Spinal cord (tissue), 10 donors: ENCODE data around the gene ANO5. TPM values are rescaled to one million over a fixed set of nuclear protein-coding genes. Genes with fewer than 3 reads are reported as not detected.

Source experiments
- DNase-seq, 6 donors: peaks; one replicate each; pipeline versions ENCODE4 v3.0.0 to v3.0.0-alpha.2; 2013 to 2015; ENCODE audit warnings: low spot score in 6 of 6, low read depth in 4 of 6
- H3K27ac ChIP-seq: one replicate; pipeline ENCODE4 v1.5.1; 2013; ENCODE audit warnings: low read depth, low read length, control low read depth
- H3K27me3 ChIP-seq: one replicate; pipeline ENCODE4 v1.6.1; 2013; ENCODE audit warnings: low read length; ENCODE audit not compliant: control insufficient read depth, insufficient read depth
- H3K36me3 ChIP-seq: one replicate; pipeline ENCODE4 v1.6.1; 2013; ENCODE audit warnings: low read length; ENCODE audit not compliant: control insufficient read depth, insufficient read depth
- H3K4me1 ChIP-seq: one replicate; pipeline ENCODE4 v1.6.1; 2013; ENCODE audit warnings: low read length; ENCODE audit not compliant: control insufficient read depth, insufficient read depth
- H3K4me3 ChIP-seq: one replicate; pipeline ENCODE4 v1.5.1; 2013; ENCODE audit warnings: low read depth, low read length, control low read depth
- H3K9me3 ChIP-seq: one replicate; pipeline ENCODE4 v1.6.1; 2013; ENCODE audit warnings: low read length; ENCODE audit not compliant: control insufficient read depth, insufficient read depth
- WGBS: methylation state at CpG from one replicate; pipeline ENCODE4 v1.1.5; 2013; ENCODE audit warnings: missing lambda C conversion rate; ENCODE audit not compliant: insufficient coverage; 5-methylcytosine and 5-hydroxymethylcytosine counted together
- polyA plus RNA-seq, 2 donors: library from polyadenylated mRNA; unstranded; fragments of 120-200 nt; gene quantifications; one replicate each; pipeline ENCODE4 v1.2.1, GENCODE V29; 2013; ENCODE audit not compliant: insufficient read length in 2 of 2
- total RNA-seq, 2 donors: library from RNA; depleted of rRNA in 1 of 2; stranded (reverse); fragments of 120-200 nt in 1 of 2; fragments of >200 nt in 1 of 2; gene quantifications; one replicate each; pipeline versions ENCODE4 v1.2.3 to v1.2.4, GENCODE V29; 2013 to 2014
- donor health status: healthy.

ANO5 gene
- total and polyA plus RNA-seq, 4 donors = 11.4 to 50.0 (median 14.2) TPM

DNA sequence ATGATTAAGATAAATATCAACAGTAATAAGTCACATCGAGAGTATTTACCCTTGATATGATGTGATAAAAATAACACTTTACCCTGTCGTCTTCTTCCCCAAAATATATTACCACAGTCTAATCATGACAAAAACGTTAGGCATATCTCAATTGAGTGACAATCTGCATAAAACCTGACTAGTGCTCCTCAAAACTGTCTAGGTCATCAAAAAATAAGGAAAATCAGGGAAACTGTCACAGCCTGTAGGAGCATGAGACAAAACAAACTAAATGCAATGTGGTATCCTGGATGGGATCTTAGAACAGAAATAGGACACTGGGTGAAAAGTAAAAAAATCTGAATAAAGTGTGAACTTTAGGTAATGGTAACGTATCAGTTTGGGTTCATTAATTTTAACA, 19.4 kb upstream of the ANO5 start:
- no peak for DNase-seq
- no peaks in the 10 kb centered on the region for H3K36me3 ChIP-seq
- no peak overlapping the region for H3K27ac ChIP-seq
- H3K9me3 ChIP-seq = no peaks in the 10 kb centered on the region
- 89% methylated on average over 2 of the region's 4 CpGs for WGBS
- H3K4me3 ChIP-seq = no peak overlapping the region
- H3K27me3 ChIP-seq = no peaks in the 10 kb centered on the region
- no peaks in the 10 kb centered on the region for H3K4me1 ChIP-seq

DNA sequence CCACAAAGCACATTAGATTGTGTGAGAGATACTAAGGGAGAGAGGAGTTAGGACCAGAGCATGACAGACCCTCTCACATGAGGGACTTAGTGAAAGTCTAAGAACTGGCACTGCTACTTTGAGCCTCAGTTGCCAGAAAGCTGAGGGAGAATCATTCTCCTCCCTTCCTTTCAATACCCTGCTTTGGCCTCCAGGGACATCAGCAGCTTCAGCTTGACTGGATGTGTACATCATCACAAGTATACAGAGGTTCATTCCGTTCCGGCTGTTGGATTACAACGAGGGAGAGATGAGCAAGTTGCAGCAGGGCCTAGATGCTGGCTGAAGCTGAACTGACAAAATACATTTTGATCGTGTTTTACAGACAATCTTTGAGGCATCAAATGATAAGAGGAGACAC, 15.7 kb upstream of the ANO5 start:
- Histone ChIP-seq H3K9me3 (no peaks in the 10 kb centered on the region), H3K4me3 (no peak overlapping the region), H3K4me1 (no peaks in the 10 kb centered on the region), H3K36me3 (no peaks in the 10 kb centered on the region), H3K27ac (no peak overlapping the region), H3K27me3 (no peaks in the 10 kb centered on the region)
- no peak for DNase-seq
- WGBS = 82% methylated on average over 4 of the region's 4 CpGs

DNA sequence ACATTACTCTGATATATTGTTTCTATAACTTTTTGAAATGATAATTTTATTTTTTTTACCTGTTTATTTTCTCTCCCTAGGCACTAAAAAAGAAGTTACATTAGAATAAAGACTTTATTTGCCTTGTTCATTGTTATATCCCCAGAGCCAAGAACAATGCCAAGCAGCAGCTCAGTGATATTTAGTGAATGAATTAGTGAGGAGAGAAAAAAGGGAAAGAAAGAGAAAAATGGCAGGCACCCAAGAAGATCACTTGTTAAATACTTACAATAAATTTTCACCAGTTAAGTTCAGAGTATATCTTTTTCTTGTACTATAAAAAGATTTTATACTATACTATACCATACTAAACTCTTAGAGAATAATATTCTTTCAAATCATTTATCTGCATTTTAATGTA, 13.3 kb upstream of the ANO5 start:
- no peaks in the 10 kb centered on the region for H3K9me3 ChIP-seq
- H3K27ac ChIP-seq = no peak overlapping the region
- H3K4me1 ChIP-seq = no peaks in the 10 kb centered on the region
- no peaks in the 10 kb centered on the region for H3K36me3 ChIP-seq
- DNase-seq = no peak
- no peaks in the 10 kb centered on the region for H3K27me3 ChIP-seq
- H3K4me3 ChIP-seq = no peak overlapping the region

DNA sequence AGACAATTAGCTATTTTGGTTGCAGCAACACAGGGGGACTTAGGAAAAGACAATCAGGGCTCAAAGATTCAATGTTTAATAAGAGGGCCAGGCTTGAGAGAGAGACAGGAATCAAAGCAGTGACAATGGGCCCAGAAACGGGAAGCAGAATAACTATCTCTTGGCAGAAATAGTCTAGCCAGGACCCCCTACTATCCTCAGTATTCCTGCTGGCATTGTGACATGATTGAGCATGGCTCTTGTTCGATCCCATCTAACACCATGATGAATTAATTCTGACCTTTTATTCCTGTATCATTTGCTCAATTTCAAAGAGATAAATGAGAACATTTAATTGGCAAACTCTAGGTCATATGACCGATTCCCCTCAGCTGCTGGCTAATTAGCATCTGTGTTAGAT, 12.8 kb upstream of the ANO5 start:
- Histone ChIP-seq H3K9me3 (no peaks in the 10 kb centered on the region), H3K27ac (no peak overlapping the region), H3K4me3 (no peak overlapping the region), H3K4me1 (no peaks in the 10 kb centered on the region), H3K27me3 (no peaks in the 10 kb centered on the region), H3K36me3 (no peaks in the 10 kb centered on the region)
- no peak for DNase-seq
- no CpG with 5 or more reads among the region's 3 CpGs for WGBS

DNA sequence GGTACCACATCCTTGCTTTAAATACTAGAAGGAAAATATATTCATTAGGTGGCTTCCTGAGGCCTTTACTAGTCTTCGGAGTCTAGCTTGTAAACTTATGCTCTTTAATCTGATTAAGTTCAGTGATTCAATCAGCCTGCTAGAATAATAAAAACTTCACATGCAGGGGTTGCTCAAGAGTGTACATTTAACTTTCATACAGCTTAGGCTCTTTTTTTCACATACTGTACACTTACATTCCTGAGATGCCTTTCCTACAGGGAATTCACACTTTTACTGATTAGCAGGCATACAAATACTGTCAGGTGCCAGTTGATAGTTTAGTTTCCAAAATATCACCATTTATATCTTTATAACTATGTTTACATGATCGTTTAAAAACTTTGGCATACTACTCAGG, 3.2 kb upstream of the ANO5 start:
- H3K4me1 ChIP-seq = peaks cover 16% of the 10 kb centered on the region
- no peaks in the 10 kb centered on the region for H3K27me3 ChIP-seq
- H3K4me3 ChIP-seq = no peak overlapping the region
- H3K9me3 ChIP-seq = no peaks in the 10 kb centered on the region
- no peak for DNase-seq
- H3K27ac ChIP-seq = no peak overlapping the region
- H3K36me3 ChIP-seq = no peaks in the 10 kb centered on the region
- 80% methylated on average over 1 of the region's 2 CpGs for WGBS

DNA sequence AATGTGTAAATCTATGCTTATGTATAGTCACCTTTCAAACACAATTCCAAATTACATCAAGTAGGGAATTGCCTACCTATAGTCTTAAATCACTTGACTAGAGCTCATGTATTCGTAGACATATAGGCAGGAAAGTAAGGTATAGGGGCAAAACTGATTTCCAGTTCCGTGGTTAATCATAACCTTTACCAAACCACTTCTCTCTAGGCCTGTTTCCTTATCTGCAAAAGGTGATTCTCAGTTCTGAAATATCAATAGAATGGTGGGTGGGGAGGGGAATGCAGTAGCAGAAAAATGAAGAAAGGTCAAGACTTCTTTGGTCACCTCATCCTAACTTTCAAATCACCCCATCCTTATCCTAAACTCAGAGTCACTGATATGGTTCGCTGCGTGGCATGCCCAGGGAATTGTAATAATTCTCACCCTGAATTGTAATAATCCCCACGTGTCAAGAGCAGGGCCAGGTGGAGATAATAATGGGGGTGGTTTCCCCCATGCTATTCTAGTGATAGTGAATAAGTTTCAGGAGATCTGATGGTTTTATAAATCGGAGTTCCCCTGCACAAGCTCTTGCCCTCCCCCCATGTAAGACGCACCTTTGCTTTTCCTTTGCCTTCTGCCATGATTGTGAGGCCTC, 1.9 kb upstream of the ANO5 start:
- 100% methylated on average over 1 of the region's 7 CpGs for WGBS
- Histone ChIP-seq H3K4me1 (peaks cover 16% of the 10 kb centered on the region), H3K27ac (no peak overlapping the region), H3K36me3 (no peaks in the 10 kb centered on the region), H3K27me3 (no peaks in the 10 kb centered on the region), H3K4me3 (no peak overlapping the region), H3K9me3 (no peaks in the 10 kb centered on the region)
- DNase-seq = no peak

DNA sequence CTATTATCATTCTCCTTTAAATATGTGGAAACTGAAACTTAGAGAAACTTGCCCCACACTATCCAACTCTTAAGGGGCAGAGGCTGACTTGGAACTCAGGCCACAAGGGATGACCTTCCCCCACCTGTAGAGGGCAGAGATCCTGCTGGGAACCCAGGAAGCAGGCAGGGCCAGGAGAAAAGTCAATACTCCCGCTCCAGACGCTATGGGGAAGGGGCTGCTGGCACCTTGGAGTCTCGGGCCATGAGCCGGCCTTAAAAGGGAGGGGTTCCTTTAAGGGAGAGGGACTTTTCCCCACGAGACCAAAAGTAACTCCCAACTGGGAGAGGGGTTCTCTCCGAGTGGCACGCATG, 620 bp upstream of the ANO5 start:
- Histone ChIP-seq H3K27me3 (no peaks in the 10 kb centered on the region), H3K27ac (no peak overlapping the region), H3K36me3 (no peaks in the 10 kb centered on the region), H3K4me3 (peak overlapping the region; percentile 54), H3K4me1 (peaks cover 16% of the 10 kb centered on the region), H3K9me3 (no peaks in the 10 kb centered on the region)
- DNase-seq = no peak
- 0% methylated on average over 2 of the region's 7 CpGs for WGBS

DNA sequence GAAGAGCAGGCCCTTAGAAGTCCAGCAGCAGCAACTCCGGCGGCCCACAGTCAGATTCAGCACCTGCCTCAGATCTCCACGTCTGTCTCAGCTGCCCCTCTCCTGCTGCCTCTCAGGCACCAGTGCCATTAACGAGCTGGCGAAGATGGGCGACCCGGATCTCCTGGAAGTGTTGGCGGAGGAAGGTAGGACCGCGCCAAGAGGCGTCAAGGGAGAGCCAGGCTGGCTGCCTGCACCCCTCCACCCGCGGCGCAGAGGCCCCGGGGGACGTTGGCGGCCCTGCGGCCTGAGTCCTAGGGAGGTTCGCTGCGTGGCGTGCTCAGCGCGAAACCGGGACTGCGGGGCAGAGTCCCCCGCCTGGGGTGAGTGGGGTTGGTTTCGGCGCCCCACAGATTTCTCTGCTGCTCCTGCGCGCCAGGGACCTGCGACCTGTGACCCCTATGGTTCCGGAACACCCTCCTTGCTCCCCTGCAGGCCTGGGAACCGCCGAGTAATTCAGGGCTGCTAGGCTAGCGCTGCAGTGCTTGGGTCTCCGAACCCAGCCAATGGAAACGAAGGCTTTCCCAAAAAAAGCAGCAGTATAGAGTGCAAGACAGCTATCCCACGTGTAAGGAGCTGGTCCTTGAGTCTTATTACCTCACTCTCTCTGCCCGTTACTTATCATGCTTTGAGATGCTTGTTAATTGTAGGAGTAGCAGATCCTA, 615 bp downstream of the ANO5 start:
- Histone ChIP-seq H3K27me3 (no peaks in the 10 kb centered on the region), H3K27ac (peak overlapping the region; percentile 44), H3K4me1 (peaks cover 16% of the 10 kb centered on the region), H3K36me3 (no peaks in the 10 kb centered on the region), H3K4me3 (peak overlapping the region; percentile 54), H3K9me3 (no peaks in the 10 kb centered on the region)
- WGBS = 0% methylated on average over 37 of the region's 39 CpGs
- peak in 5 of 6 donors; percentile 35 to 87 (median 50) for DNase-seq

DNA sequence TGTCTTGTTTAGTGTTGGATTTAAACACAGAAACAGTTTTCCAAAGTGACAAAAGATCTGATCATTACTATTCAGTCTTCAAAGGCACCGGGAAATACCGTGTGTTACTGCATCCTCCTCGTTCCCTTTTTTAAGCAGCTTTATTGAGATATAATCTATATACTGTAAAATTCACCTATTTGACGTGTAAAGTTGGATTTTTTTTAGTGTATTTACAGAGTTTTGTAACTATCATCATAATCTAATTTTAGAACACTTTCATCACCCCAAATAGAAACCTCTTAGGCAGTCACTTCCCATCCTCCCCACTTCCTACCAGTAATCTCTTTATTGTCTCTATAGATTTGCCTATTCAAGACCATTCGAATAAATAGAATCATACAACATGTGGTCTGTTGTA, 1.4 kb downstream of the ANO5 start:
- Histone ChIP-seq H3K27ac (no peak overlapping the region), H3K27me3 (no peaks in the 10 kb centered on the region), H3K36me3 (no peaks in the 10 kb centered on the region), H3K4me3 (peak overlapping the region; percentile 54), H3K9me3 (no peaks in the 10 kb centered on the region), H3K4me1 (peaks cover 16% of the 10 kb centered on the region)
- WGBS = no CpG with 5 or more reads among the region's 5 CpGs
- peak in 2 of 6 donors; percentile 11 to 34 for DNase-seq

DNA sequence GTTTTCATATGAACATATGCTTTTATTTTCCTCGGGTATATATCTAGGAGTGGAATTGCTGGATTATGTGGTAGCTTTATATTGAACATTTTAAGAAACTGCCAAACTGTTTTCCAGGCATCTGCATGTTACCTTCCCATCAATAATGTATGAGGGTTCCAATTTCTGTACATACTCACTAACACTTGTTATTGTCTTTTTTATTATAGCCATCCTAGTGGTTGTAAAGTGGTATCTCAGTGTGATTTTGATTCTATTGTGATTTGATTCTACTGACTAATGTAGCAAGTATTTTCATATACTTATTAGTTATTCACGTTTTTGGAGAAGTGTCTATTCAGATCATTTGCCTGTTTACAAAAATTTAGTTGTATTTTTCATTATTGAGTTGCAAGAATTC, 2.0 kb downstream of the ANO5 start:
- no peak overlapping the region for H3K4me3 ChIP-seq
- no CpG with 5 or more reads among the region's 2 CpGs for WGBS

More for the DNA sequence above, 2.0 kb downstream of the ANO5 start:
- Histone ChIP-seq H3K27ac (no peak overlapping the region), H3K36me3 (no peaks in the 10 kb centered on the region), H3K4me1 (peaks cover 16% of the 10 kb centered on the region), H3K27me3 (no peaks in the 10 kb centered on the region), H3K9me3 (no peaks in the 10 kb centered on the region)
- peak in 1 of 6 donors; percentile 33 for DNase-seq
